ENCODE data around the gene LMAN2L. TPM values are rescaled to one million over a fixed set of nuclear protein-coding genes. Genes with fewer than 3 reads are reported as not detected.

Gene LMAN2L
- 24.4 and 31.5 TPM in 2 replicates for total RNA-seq (ENCODE audit: low replicate concordance)

GRCh38 chr2:96739633-96740428 lies at the start of gene LMAN2L:
Gene LMAN2L, minus strand, starts transcription at chr2:96740064. Its CDS starts 24 bp downstream, at chr2:96740040.

GRCh38 chr2:96760036-96760985 lies 20.4 kb upstream of the LMAN2L start, which contains the start of gene CNNM4:
Gene CNNM4, plus strand, starts transcription at chr2:96760902. Its CDS starts 98 bp downstream, at chr2:96761000.

Other genes starting within 250 kb of the LMAN2L start
- gene NEURL3, start 234.7 kb downstream of the LMAN2L start, total RNA-seq (ENCODE audit: low replicate concordance): 0.08 TPM in 1 of 2 replicates, not detected in the other
- gene ARID5A, start 203.3 kb downstream of the LMAN2L start, total RNA-seq (ENCODE audit: low replicate concordance): 8.3 and 8.7 TPM in 2 replicates
- 26.9 and 27.6 TPM in 2 replicates for gene KANSL3, start 101.8 kb downstream of the LMAN2L start, total RNA-seq (ENCODE audit: low replicate concordance)
- gene FER1L5, start 97.3 kb downstream of the LMAN2L start, total RNA-seq (ENCODE audit: low replicate concordance): 0.30 and 0.70 TPM in 2 replicates
- gene CNNM4, start 20.8 kb upstream of the LMAN2L start, total RNA-seq (ENCODE audit: low replicate concordance): 2.5 and 2.7 TPM in 2 replicates
- gene CNNM3, start 76.2 kb upstream of the LMAN2L start, total RNA-seq (ENCODE audit: low replicate concordance): 4.0 and 7.5 TPM in 2 replicates
- 0.53 and 1.4 TPM in 2 replicates for gene ANKRD23, start 104.0 kb upstream of the LMAN2L start, total RNA-seq (ENCODE audit: low replicate concordance)
- gene ANKRD39, start 118.0 kb upstream of the LMAN2L start, total RNA-seq (ENCODE audit: low replicate concordance): 6.2 and 6.4 TPM in 2 replicates
- 19.3 and 20.2 TPM in 2 replicates for gene SEMA4C, start 130.0 kb upstream of the LMAN2L start, total RNA-seq (ENCODE audit: low replicate concordance)
- not detected in 2 replicates for gene FAM178B, start 246.5 kb upstream of the LMAN2L start, total RNA-seq (ENCODE audit: low replicate concordance)